ENCODE measurements around the gene RPL10A. TPM values are rescaled to one million over a fixed set of nuclear protein-coding genes. Genes with fewer than 3 reads are reported as not detected.

RPL10A gene
- total and polyA plus RNA-seq, 12 donors = 680 to 1,613 (median 1,110) TPM

GRCh38 chr6:35507221-35507620 lies 39.0 kb downstream of the RPL10A start:
- H3K36me3 ChIP-seq (replicated peaks in 1 of 2) = no peaks in the 10 kb centered on the region
- intact Hi-C loops (cut with DNase I) = no loop called here
- DNase-seq = no peak
- peaks cover 16% of the 10 kb centered on the region for H3K27me3 ChIP-seq
- WGBS, 4 donors = 88 to 100% (median 95%) methylated on average over 2 of the region's 2 CpGs
- no peak overlapping the region for H3K27ac ChIP-seq
- H3K4me1 ChIP-seq (replicated peaks in 1 of 2) = no peaks in the 10 kb centered on the region
- TF ChIP-seq POLR2A (IDR thresholded peaks at IDR 0.05) = no peak
- TF ChIP-seq CTCF (IDR thresholded peaks at IDR 0.05) = no peak
- no peak overlapping the region for H3K4me3 ChIP-seq
- H3K9me3 ChIP-seq (replicated peaks in 1 of 3) = no peaks in the 10 kb centered on the region

- Histone ChIP-seq H3K4me3 (no peak overlapping the region), H3K36me3 (replicated peaks in 1 of 2) (no peaks in the 10 kb centered on the region), H3K9me3 (replicated peaks in 1 of 3) (no peaks in the 10 kb centered on the region), H3K27ac (no peak overlapping the region), H3K27me3 (peaks cover 18% of the 10 kb centered on the region), H3K4me1 (replicated peaks in 1 of 2) (no peaks in the 10 kb centered on the region)
- intact Hi-C loops (cut with DNase I) = no loop called here
- DNase-seq = no peak
- 63 to 86% (median 76%) methylated on average over 1 to 2 of the region's 2 CpGs for WGBS, 4 donors
- no peak for TF ChIP-seq POLR2A (IDR thresholded peaks at IDR 0.05)
- no peak for TF ChIP-seq CTCF (IDR thresholded peaks at IDR 0.05)
Observed at GRCh38 chr6:35508027-35508426, 39.8 kb downstream of the RPL10A start.

GRCh38 chr6:35508542-35508941 lies 40.3 kb downstream of the RPL10A start:
- intact Hi-C loops (cut with DNase I) = no loop called here
- no peak overlapping the region for H3K27ac ChIP-seq
- TF ChIP-seq POLR2A (IDR thresholded peaks at IDR 0.05) = no peak
- no peak for TF ChIP-seq CTCF (IDR thresholded peaks at IDR 0.05)
- no peak overlapping the region for H3K4me3 ChIP-seq
- DNase-seq = no peak
- WGBS, 4 donors = 48 to 63% (median 56%) methylated on average over 4 to 5 of the region's 5 CpGs
- no peaks in the 10 kb centered on the region for H3K36me3 ChIP-seq (replicated peaks in 1 of 2)
- no peaks in the 10 kb centered on the region for H3K4me1 ChIP-seq (replicated peaks in 1 of 2)
- no peaks in the 10 kb centered on the region for H3K9me3 ChIP-seq (replicated peaks in 1 of 3)
- H3K27me3 ChIP-seq = peaks cover 18% of the 10 kb centered on the region

- intact Hi-C loops (cut with DNase I) = loop anchor here in 1 of 2 donors (10.0 kb wide), 1 partner anchor 54 kb away; no protein-coding TSS in a partner anchor
- TF ChIP-seq CTCF (IDR thresholded peaks at IDR 0.05) (no peak), POLR2A (IDR thresholded peaks at IDR 0.05) (no peak)
- 59 to 71% (median 65%) methylated on average over 7 of the region's 7 CpGs for WGBS, 4 donors
- no peak overlapping the region for H3K27ac ChIP-seq
- H3K4me1 ChIP-seq (replicated peaks in 1 of 2) = no peaks in the 10 kb centered on the region
- peaks cover 10% of the 10 kb centered on the region for H3K27me3 ChIP-seq
- no peaks in the 10 kb centered on the region for H3K36me3 ChIP-seq (replicated peaks in 1 of 2)
- H3K4me3 ChIP-seq = no peak overlapping the region
- no peak for DNase-seq
- H3K9me3 ChIP-seq (replicated peaks in 1 of 3) = no peaks in the 10 kb centered on the region
Observed at GRCh38 chr6:35510916-35511561, 42.8 kb downstream of the RPL10A start.
